ENCODE data around the gene NTNG1.

NTNG1 gene

DNA sequence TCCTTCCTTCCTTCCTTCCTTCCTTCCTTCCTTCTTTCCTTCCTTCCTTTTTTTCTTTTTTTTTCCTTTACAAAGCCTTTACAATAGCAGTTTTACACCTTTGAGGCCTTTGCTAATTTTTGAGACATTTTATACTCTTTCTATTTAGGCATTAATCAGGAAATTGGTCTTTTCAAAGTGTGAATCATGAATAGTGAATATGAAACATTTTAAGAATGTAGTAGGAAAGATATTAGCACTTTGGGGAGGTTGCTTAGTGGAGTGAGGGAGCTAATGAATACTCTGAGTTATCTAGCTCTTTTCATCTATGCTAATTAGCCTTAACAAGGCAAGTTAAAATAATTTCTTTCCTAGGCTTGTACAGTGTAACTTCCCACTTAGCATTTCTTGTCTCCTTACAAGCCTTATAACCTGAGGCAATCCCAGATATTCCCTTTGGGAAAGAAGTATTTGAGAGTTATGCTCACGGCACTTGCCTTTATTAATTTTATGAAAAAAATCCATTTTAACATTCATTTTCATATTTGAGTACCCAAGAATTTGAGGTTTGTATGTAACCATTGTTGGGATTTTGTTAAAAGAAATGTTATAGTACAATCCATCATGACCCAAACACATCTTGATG is 122.6 kb downstream of the NTNG1 start:
- no peak for DNase-seq (ENCODE audit: low read depth)

DNA sequence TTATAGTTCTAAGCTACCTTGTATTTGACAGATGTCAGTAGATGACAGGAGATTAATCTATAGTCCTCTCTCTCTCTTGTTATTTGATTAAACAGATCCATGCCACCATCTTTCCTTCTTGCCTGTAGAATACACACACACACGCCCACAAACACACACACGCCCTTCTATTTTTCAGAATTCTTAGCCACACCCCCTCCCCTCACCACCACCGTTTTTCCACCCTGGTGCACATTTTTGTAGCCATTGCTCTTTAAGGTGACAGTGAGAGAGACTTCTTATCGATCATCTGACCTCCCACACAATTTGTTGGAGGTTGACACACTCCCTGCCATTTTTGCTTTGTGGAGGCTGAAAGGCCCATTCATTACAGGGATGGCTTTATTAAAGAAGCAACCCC is 123.2 kb downstream of the NTNG1 start:
- no peak for DNase-seq (ENCODE audit: low read depth)

DNA sequence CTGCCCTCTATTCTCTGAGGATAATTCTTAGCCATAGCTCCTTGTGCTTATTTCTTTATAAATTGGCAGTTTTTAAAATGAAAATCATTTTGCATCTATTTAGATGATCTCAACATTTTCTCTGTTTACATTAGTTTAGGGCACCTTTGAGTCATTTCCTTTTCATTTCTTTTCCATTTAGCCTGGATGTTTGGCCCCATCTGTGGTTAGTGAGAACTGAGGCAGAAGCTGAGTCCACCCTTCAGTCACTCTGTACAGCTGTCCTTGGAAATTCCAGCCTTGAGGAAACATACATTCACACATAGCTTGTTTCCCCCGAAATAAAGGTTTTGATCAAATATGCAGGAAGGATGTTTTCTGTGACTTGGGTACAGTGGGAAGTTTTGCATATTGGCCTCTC is 123.7 kb downstream of the NTNG1 start:
- no peak for DNase-seq (ENCODE audit: low read depth)

DNA sequence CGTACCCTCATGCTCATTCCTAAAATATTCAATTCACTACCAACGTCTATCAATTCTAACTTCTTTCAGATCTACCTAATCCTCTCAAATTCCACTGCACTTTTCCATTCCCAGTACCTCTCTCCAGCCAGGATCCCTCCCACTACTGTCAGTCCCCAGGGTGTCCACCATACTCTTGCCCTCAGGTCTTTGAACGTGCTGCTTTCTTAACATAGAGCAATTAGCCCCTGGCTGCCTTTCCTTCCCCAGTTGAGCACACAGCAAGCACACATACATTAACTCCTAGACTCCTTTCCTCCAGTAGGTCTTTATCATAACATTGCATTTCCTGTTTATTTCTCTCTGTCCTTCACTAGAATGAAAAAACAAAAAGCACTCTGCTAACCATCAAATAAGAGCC is 126.7 kb downstream of the NTNG1 start:
- no peak for DNase-seq (ENCODE audit: low read depth)

DNA sequence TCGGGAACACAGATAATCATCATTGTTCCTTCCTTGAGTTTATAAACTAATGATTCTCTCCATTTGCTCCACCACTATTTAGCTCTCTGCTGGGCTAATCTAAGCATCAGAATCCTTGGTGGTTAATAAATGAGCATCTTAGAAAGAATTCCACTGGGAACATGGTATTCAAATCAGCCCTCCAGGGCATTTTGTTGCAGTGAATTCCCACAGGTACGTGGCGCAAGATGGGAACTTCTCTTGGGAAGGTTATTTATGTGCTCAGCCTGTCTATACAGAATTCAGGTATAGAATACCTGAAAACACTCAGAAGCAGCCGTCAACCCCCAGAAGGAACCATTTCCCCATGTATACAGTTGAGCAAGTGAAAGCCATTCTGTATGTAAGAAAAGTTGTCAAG is 131.5 kb downstream of the NTNG1 start:
- no peak for DNase-seq (ENCODE audit: low read depth)

DNA sequence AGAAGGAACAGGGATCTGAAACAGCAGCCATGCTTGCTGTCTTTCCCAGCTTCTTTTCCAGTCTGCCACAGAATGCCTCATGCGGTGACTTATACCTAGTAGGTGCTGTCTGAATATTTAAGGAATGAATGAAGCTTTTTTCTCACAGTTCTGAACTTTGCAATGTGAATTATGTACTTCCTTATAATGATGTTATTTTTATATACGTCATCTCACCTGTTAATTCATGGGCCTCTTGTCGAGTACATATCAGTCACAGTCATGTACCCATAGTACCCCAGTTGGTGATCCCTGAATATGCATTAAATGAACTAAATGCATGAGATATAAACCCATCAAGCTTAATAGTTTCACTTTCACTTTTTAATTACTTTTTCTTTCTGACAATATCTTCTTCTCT is 132.7 kb downstream of the NTNG1 start:
- DNase-seq (ENCODE audit: low read depth), result no peak

DNA sequence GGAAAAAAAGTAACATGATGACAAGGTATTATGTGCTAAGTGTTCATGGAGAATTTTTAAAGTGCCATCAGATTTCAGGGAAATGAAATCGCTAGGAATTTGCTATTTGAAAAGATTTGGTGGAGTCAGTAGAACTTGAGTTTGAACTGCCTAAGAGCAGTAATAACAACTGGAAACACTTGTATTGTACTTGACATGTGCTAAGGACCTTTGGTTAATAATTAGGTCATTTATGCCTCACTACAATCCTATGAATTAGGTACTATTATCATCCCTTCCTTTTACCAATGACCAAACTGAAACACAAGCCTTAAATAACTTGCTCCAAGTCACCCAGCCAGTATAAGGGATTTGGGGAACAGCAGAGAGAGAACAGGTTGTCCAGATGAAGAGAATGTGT is 133.4 kb downstream of the NTNG1 start:
- no peak for DNase-seq (ENCODE audit: low read depth)

DNA sequence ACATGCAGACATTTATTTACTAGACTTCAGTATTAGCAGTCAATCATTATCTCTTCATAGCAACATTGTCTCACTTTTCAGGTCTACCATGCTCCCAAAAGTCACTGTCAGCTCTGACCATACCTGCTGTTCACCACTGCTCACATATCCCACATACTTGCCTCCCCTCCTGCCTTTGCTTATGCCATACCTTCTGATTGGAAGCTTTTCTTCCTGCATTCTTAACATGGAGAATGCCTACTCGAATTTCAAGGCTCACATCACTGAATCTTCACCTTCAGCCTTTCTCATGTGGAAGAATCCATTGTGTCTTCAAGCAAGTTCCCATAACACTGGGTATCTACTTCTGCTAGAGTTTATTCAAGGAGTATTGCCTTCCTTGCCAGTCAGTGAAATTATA is 135.4 kb downstream of the NTNG1 start:
- no peak for DNase-seq (ENCODE audit: low read depth)

DNA sequence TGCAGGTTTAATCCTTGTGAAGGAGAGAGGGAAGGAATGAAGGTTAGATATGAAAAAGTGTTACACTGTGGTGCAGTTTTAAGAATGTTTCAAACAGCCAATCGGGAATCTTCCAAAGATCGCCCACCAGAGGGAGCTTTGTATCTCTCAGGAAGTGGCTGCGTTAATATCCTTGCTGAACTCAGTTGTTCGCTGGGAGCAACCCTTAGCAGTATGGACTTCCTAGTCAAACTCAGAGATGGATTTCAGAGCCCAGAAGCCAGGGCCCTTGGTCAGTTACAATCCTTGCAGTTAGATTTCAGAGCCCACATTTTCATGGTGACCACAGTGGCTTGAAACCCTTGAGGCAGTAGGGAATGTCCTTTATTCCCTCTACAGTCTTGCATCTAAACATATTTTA is 136.2 kb downstream of the NTNG1 start:
- no peak for DNase-seq (ENCODE audit: low read depth)

DNA sequence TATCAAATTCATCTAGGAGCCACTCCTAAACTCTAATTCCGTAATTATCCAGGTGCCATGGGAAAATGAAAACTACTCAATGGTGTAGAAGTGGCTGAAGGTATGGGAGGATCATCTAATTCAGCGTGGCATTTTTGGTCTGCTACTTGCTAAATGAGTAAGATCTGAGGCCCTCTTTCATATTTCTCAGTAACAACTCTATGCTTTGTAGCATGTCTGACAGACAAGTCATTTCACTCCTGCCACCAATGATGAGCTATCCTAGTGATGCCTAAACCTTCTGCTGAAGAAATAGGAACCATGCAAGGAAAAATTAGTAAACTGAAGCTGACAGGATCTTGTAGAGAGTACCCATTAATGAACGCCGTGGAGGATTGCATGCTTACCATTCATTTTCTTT is 145.3 kb downstream of the NTNG1 start:
- DNase-seq (ENCODE audit: low read depth), result no peak

DNA sequence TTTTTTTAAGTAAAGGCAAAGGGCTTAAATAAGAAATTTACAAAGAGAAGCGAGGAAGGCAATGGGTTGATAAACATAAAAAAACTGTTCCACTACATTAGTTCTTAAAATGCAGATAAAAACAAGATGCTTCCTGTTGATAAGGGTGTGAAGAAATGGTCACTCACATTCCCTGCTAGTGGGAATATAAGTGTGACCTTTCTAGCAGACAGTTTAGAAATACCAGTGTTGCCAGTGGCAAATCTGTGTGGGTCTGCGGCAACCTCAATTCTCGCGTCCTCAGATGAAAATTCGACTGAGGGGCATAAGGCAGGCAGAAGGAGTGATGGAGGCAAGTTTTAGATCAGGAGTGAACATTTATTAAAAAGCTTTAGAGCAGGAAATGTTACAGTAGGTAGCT is 151.1 kb downstream of the NTNG1 start:
- no peak for DNase-seq (ENCODE audit: low read depth)

DNA sequence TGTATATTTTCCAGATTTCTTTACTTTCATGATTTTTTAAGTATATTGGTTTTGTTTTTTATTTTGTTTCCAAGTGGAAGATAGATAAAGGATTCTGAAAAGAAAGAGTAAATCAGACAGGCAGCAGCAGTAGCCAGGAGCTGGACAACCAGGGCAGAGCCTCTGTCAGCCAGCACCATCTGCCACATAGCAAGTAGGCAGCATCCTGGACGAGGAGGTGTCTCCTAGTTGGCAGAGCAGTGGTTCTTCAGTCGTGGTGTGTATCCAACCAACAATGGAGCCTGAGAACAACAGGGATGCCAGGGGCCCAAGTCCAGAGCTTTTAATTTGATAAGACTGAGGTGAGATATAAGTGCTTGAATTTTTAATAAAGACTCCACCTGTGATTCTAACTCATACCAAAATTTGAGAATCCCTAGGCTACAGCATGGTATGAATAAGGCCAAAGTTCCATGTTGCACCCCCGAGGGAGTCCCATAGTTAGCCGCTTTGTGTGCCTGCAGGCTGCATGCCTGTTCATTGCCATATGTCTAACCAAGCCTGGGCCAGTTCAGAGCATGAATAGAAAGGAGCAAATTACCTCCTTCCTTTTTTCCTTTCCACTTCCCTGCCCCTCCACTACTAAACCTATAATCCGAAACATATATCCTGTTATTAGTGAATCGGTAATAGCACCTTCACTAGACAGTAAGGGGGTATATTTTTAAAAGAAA is 153.2 kb downstream of the NTNG1 start:
- no peak for DNase-seq (ENCODE audit: low read depth)

DNA sequence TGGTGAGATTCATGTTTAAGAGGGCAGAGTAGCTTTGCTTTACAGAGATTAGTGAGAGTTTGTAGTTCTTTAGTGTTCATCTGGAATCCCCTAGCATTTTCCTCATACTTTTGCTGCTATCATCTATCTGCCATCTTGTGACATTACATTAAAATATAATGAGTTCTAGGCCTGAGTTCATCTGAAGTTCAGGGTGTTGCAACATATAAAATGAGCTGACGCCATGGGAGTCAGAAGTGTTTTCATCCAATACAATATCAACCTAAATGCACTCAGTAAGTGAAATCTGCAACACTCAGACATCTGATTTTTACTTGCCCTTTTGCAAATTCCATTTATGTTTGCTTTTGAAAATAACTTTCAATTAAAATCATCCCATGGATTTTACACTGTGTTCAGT is 153.8 kb downstream of the NTNG1 start:
- DNase-seq (ENCODE audit: low read depth), result no peak

DNA sequence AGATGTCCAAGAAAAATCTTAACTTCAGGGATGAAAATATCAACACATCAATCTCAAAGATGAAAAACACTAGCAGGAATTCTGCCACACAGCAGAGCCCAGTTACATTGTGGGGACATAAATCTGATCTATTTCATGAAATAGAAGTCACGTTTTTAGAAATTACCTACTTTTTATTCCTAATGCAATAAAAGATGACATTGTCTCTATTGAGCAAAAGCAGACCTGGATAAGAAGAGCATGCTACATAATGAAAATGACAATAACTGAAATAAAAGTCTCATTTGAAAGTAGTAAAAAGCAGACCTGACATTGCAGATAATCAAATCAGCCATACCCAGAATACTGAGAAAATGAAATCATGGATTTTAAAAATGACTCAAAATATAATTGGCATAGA is 156.8 kb downstream of the NTNG1 start:
- no peak for DNase-seq (ENCODE audit: low read depth)

DNA sequence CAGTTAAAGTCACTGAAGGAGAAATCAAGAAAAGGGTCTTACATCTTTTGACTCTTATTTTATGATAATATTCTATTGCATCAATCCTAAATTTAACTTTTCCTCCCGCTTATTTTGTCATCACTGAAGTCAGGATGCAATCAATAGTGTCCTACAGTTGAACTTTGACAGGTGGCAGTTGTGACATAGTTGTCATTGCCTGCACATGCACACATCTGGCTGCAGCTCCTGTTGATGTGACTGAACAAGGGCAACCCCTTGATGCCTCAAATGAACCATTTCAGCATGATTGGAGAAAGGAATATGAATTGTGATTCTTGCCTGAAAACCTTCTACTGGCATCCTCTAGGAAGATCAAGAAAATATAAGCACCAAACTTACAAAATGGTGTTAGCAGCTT is 157.7 kb downstream of the NTNG1 start:
- DNase-seq (ENCODE audit: low read depth), result no peak

DNA sequence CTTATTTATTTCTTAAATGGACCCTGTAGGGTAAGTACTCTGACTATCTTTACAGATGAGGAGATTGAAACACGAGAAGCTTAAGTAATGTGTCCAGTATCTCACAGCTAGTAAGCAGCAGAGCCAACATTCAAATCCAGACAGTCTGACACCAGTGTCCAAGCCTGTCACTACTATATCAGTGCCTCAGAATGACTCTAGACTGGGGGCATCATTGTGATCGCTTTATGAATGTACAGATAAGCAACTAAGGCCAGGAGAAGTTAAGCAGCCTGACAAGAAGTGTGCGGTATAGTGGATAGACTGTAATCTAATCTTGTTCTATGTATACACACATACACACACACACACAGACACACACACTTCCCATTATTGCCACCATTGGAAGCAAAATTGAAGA is 158.7 kb downstream of the NTNG1 start:
- DNase-seq (ENCODE audit: low read depth), result no peak

DNA sequence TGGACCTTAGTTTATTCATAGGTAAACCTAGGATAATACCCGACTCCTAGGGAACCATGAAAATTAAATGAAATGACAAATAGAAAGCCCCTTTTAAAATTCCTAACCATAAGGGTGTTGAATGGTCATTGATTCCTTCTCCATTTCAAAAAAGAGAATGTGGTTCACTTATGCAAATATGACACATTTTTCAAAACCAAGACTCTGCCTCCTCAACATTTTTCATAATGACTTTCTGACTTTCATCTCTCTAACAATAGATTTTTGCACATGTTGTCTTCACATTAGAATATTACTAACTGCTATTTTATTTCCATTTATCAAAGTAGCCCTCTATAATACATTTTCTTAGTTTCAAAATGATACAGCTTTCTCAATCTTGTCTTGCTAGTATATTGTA is 169.1 kb downstream of the NTNG1 start:
- DNase-seq (ENCODE audit: low read depth), result no peak

DNA sequence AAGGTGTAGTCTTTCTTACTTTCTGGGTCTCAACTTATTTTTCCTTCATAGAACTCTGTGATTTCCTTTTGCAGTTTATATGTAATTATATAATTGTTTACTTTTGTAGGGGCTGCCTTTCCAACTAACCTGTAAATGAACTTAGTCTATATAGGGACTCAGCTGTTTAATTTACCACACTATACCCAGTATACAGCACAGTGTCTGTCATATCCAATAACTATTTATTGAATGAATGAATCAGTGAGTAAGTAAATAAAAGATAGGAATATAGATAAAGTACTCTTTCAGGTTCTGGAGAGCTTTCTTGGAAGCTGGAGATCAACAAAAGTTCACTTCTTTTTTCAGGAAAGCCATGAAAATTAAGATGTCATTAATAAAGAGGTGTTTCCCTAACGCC is 174.8 kb downstream of the NTNG1 start:
- DNase-seq (ENCODE audit: low read depth), result no peak

DNA sequence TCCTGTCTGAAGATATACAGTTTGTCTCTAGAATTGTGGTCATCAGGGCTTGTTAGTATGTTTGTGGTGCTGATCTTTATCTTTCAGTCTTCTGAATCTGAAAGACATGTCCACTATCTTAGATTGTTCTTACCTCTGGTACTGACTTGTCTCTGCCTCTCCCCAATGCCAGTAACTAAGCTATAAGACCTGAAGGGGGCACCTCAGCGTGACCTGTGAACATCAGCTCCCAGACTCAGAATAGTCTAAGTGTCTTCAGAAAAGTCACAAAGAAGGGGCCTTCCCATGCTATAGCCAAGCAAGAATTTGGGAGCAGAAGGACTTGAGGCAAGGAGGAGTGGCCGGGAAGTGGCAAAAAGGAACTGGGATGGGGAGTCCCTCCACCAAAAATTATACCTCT is 178.1 kb downstream of the NTNG1 start:
- no peak for DNase-seq (ENCODE audit: low read depth)

DNA sequence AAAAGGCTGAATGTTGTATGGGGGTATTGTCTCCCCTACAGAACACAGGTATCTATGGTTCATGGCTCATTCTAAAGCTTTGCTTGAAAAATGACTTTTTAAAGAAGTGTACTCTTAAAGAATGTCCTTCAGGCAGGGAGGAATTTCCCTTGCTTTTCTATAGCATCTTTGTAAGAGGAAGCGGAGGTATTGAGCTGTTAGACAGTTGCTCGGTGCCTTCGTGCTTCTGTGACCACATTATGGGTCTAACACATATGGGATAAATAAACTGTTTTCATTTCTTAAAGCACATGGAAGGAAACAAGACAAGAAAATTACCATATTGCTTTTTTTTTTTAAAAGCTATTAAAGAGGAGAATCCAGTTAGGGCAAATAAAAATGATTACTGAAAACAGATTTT is 182.9 kb downstream of the NTNG1 start:
- no peak for DNase-seq (ENCODE audit: low read depth)

DNA sequence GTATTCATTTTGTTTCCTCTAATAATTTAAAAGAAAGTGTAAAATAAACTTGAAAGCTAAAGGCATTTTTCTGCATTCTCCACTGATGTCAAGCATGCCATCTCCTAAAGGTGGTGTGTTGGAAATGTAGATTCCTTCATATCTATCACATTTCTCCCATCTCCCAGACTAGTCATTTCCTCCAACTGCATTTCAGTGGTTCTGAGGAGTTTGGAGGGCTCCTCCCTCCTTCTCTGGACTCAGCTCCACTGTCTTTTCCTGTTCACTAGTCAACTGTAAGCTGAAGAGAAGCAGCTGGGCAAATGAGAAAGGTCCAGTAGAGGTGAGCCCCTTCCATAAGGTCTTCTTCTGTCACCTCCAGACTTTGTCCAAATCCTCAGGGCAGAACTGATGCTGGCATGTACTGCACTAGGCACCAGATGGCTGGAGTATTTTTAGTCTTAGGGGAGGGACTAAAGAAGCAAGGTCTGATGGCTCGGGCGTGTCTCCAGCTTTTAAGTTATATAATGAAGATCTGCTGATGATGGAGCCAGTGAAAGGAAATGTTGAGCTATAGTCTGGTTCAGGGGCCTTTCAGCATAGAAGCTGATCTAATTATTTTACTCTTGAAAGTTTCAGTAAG is 186.1 kb downstream of the NTNG1 start:
- no peak for DNase-seq (ENCODE audit: low read depth)

DNA sequence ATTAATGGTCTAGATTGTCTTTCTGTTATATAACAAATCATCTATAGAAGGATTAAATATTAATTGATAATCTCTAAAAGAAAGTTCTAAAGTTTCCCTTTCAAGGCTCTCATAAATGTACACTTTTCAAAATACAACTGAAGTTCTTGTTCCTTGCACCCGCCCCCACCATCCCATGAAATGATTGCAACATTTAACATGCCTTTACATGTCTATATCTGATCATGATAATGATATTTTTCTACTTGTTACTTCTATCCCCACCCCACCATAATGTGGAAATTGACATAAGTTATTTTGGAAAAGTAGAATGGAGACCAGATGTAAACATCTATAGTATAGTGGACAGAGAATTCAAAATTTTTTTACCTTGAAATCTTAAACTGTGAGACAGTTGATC is 186.6 kb downstream of the NTNG1 start:
- DNase-seq (ENCODE audit: low read depth), result no peak

DNA sequence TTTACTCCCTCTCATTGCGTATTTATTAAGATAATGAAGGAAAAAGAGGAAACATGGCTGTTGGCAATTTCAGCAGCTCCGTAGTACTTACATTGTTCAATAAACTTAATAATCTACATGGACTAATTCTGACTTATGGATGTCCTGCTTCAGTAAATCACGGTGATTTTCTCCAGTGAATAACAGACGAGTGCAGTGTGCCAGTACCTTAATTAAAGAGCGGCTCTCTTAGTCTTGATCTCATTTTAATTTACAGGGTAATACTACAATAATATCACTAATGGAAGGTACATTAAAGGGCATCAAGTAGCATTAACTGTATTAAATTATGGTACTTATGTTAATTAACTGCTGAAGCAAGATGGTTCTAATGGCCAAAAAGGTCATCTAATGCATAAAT is 187.2 kb downstream of the NTNG1 start:
- no peak for DNase-seq (ENCODE audit: low read depth)

DNA sequence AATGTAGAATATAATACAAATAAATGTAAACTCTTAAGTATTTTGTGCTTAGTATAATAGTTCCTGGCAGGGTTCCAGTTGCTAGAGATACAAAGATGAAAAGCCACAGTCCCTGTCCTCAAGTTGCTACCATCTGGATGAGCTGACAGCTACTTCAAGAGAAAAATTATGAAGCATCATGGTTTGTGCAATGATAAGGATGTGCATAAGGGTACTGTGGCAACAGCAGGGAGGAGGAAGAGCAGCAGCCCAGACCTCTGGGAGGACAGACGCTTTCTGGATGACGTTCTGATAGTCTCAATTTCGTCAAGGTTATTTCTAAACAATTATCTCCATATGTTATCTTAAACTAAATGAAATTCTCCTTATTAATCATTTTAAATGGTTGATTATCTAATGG is 198.9 kb downstream of the NTNG1 start:
- DNase-seq (ENCODE audit: low read depth), result no peak
